ENCODE data around the gene MYO7B.

The MYO7B gene

GRCh38 chr2:127573298-127573697 is 37.8 kb downstream of the MYO7B start:
- DNase-seq (ENCODE audit: low read depth in 2 of 2) = no peak

- no peak for DNase-seq (ENCODE audit: low read depth in 2 of 2)
Measured at GRCh38 chr2:127573771-127574170, 38.3 kb downstream of the MYO7B start.

DNA sequence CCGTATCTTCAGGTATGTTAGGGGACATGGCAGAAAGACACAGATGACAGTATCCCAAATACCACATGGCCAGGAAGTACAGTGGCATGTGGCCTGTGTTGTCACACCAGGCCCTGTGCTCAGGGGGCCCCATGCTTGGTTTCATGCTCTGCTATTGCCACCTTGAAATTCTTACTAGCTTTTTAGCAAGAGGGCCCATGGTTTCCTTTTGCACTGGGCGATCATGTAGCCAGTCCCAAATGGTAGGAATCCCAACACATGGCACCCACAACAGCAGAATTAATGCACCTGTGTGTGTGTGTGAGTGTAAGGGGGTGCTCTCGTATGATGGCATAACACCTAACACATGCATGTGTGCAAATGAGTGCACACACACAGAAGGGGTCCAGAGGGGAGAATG is 39.2 kb downstream of the MYO7B start:
- no peak for DNase-seq (ENCODE audit: low read depth in 2 of 2)

DNA sequence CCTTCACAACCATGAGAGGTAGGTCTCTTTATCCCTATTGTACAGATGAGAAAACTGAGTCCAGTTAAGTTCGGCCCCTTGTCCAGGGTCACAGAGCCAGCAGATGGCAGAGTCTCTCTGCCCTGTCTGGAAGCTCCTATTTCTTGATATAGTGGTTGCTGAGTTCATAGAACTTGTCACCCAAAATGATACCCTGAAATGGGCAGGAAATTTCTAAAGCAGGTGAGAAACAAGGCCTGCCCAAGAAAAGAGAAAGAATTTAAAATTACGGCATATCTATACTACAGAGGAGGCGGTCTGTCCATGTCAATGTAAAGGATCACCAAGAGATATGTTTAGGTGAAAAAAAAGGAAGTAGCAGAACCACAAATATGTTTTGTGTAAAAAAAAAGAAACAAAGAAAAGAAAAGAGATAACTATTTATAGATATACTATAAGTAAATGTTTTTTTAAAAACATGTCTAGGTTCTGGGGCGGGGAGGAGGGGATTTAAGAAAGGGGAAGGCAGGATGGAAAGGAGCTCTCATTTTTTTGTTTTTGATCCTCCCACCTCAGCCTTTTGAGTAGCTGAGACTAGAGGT is 39.8 kb downstream of the MYO7B start:
- no peak for DNase-seq (ENCODE audit: low read depth in 2 of 2)

DNA sequence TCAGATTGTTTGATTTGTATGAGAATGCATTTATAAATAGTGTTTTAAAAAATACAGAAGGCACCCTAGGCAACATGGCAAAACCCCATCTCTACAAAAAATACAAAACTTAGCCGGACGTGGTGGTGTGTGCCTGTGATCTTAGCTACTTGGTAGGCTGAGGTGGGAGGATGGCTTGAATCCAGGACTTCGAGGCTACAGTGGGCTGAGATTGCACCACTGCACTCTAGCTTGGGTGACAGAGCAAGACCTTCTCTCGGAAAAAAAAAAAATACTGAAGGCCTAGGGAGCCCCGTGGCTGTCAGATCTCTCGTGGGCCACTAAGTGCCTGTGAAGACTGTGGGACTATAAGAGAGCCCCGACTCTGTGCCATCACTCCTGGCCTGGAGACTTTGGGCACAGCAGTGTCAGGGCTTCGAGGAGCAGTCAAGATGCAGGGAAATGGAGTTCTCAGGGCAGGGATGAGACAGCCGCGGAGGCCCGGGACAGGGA is 40.5 kb downstream of the MYO7B start:
- DNase-seq (ENCODE audit: low read depth in 2 of 2) = no peak

- peak in 1 of 2 experiments; percentile 20 for DNase-seq (ENCODE audit: low read depth in 2 of 2)
Measured at GRCh38 chr2:127576433-127577207, 41.1 kb downstream of the MYO7B start.

DNA sequence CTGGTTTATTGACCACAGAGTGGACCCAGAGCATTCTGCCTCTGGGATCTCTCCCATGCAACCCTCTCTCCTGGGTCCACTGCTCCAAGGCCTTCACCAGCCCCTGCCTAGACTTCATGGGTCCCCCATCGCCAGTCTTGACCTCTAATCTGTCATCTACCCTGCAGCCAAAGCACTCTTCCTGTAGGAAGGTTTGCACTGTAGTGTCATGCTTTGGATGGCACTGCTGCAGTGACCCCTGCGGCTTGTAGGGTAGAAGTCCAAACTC is 41.7 kb downstream of the MYO7B start:
- DNase-seq (ENCODE audit: low read depth in 2 of 2) = no peak

- DNase-seq (ENCODE audit: low read depth in 2 of 2) = no peak
Measured at GRCh38 chr2:127577503-127577902, 42.0 kb downstream of the MYO7B start.

- DNase-seq (ENCODE audit: low read depth in 2 of 2) = no peak
Measured at GRCh38 chr2:127577973-127578372, 42.5 kb downstream of the MYO7B start.

- no peak for DNase-seq (ENCODE audit: low read depth in 2 of 2)
Measured at GRCh38 chr2:127578411-127578810, 42.9 kb downstream of the MYO7B start.

DNA sequence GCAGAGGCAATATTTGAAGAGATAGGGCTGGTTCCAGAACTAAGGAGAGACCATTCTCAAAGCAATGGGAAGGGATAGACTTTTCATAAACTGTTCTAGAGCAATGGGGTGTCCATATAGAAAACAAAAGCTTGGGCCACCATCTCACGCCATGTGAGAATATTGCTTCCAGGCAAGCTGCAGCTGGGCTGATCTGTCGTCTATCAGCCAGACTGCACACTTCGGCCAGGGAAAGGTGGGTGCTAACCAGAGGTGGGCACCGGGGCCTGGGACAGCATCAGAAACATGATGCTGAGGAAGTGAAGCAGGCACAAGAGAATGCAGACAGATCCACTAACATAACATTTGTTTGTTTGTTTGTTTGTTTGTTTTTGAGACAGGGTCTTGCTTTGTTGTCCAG is 43.7 kb downstream of the MYO7B start:
- no peak for DNase-seq (ENCODE audit: low read depth in 2 of 2)

GRCh38 chr2:127580167-127581049 is 44.9 kb downstream of the MYO7B start:
- no peak for DNase-seq (ENCODE audit: low read depth in 2 of 2)

DNA sequence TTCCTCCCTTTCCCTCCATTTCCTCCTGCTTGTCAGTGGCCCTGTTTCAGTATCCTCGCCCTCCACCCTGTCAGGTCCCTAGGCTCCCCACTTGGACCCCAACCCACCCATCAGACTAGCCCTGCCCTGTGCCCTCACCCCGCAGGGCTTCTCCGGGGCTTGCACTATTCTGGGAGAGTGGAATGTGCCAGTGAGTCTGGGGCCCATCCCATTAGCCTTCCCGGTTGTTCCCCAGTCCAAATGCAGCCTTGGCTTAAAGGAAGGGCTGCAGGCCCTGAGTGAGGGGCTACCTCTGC is 45.5 kb downstream of the MYO7B start:
- no peak for DNase-seq (ENCODE audit: low read depth in 2 of 2)

GRCh38 chr2:127581516-127582490 is 46.3 kb downstream of the MYO7B start:
- DNase-seq (ENCODE audit: low read depth in 2 of 2) = no peak

- no peak for DNase-seq (ENCODE audit: low read depth in 2 of 2)
Measured at GRCh38 chr2:127582863-127583861, 47.7 kb downstream of the MYO7B start.

DNA sequence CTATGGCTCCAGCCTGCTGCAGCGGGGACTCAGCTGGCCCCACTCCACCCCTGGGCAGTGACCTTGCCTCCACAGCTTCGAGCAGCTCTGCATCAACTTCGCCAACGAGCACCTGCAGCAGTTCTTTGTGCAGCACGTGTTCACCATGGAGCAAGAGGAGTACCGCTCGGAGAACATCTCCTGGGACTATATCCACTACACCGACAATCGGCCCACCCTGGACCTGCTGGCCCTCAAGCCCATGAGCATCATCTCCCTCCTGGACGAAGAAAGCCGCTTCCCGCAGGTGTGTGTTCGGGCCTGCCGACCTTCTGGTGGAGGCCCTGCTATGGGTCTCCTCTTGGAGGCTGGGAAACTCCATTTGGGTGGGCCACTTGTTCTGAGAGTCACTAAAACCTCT is 48.6 kb downstream of the MYO7B start:
- no peak for DNase-seq (ENCODE audit: low read depth in 2 of 2)

DNA sequence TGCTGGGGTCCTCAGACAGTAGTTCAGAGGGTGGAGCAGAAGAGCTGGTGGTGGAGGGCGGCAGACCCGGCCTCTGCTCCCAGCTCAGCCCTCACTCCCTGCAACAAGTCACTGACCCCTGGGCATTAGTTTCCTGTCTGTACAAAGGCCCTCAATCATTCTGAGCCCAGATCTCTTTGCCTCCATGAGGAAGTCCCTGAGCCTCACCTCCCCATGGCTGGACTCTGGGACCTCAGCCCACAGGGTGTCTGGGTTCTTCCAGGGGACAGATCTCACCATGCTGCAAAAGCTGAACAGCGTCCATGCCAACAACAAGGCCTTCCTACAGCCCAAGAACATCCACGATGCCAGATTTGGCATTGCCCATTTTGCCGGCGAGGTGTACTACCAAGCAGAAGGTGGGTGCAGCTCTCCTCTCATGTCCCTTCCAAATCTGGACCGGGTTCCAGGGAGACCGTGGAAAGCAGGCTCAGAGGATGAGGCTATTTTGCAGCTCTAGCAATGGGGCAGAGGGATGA is 49.1 kb downstream of the MYO7B start:
- no peak for DNase-seq (ENCODE audit: low read depth in 2 of 2)

GRCh38 chr2:127585270-127585807 is 49.9 kb downstream of the MYO7B start:
- DNase-seq (ENCODE audit: low read depth in 2 of 2) = no peak

DNA sequence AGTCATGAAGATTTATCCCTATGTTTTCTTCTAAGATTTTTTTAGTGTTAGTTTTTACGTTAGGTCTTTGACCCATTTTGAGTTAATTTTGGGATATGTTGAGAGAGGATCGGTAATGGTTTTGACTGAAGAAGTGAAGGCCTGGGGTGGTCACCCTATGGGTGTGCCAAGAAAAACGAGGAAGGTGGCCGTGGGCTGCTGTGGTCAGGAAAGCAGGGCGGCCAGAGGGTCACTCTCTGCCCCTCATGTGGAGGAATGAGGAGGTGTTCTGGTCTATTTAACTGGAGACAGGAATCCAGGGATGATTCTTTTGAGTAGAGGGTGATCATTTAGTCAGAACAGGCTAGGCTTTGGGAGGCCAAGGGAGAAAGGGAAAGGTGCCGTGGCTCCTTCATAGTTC is 50.7 kb downstream of the MYO7B start:
- DNase-seq (ENCODE audit: low read depth in 2 of 2) = no peak

DNA sequence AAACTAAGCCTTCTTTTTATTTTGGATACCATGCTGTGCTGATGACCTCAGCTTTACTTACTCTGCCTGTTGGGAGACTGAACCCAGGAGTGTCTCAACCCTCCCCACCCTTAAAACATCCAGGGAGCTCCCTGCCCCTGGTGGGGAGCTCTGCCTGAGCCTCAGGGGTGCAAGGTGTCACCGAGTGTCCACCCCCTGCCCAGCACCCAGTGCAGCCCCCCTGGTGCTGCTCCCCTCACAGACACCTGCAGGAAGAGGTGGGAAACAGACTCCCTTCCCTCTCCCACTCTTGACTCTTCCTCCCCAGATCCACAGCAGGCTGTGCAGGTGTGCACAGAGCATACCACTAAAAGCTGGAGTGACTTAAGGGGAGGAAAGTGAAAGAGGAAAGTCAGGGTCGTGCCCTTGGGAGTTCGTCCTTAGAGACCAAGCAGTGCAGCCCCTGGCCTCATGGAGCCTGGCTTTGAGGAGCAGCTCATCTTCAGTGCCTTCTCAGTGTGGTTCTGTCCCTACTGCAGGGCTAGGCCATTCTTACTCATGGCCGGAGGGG is 51.3 kb downstream of the MYO7B start:
- DNase-seq (ENCODE audit: low read depth in 2 of 2) = no peak
